ENCODE data around the gene TNFAIP2.

- TF ChIP-seq EZH2 (IDR thresholded peaks at IDR 0.05) (no peak), CTCF (IDR thresholded peaks at IDR 0.05) (no peak)
These were observed 14.5 kb upstream of the TNFAIP2 start for GRCh38 chr14:103108749-103109207.

Measured in neural progenitor cell (in vitro differentiated cells).